ENCODE results near the gene DCST2.

- TF ChIP-seq CTCF (IDR thresholded peaks at IDR 0.05) (no peak), POLR2A (IDR thresholded peaks at IDR 0.05) (no peak)
These were observed 43.8 kb upstream of the DCST2 start for GRCh38 chr1:155077346-155077745.
